B cell (primary cell): ENCODE results near the gene PICK1. TPM values are rescaled to one million over a fixed set of nuclear protein-coding genes. Genes with fewer than 3 reads are reported as not detected.

ENCODE experiments used
- ATAC-seq: fragments of 200-7000 bp; cut with Tn5 transposase; one replicate; pipeline ENCODE4 v1.10.0; 2021; ENCODE audit warnings: low read depth, mild to moderate bottlenecking, moderate number of reproducible peaks, moderate library complexity
- CTCF ChIA-PET: fragments of 350-600 bp; sonication (Branson Sonifier 250); formaldehyde crosslinking; loops from one replicate; lab custom pipeline; 2021; ENCODE audit warnings: antibody characterized with exemption, inconsistent platforms; lab: Charles Lee
- POLR2A ChIA-PET: fragments of 350-600 bp; sonication (Branson Sonifier 250); formaldehyde crosslinking; loops from one replicate; lab custom pipeline; 2021; ENCODE audit warnings: antibody characterized with exemption; lab: Charles Lee
- DNase-seq: peaks from one replicate; pipeline ENCODE4 v3.0.0; 2013
- H2AFZ ChIP-seq: 2 replicates; pipeline ENCODE4 v1.6.1; 2012; ENCODE audit warnings: mild to moderate bottlenecking, low read depth, low read length; ENCODE audit not compliant: insufficient read depth, poor library complexity, severe bottlenecking
- H3K27ac ChIP-seq, 2 donors: 1 replicate in 1 of 2; 2 replicates in 1 of 2; pipeline ENCODE4 v1.5.1; 2012 to 2013; ENCODE audit warnings: low read length in 2 of 2, mild to moderate bottlenecking in 2 of 2, moderate library complexity in 1 of 2
- H3K27me3 ChIP-seq, 4 experiments: fragments of 200-600 bp in 1 of 4; sonication (generic) in 1 of 4; replicated peaks in 1 of 4; 1 replicate in 2 of 4; 2 replicates in 2 of 4; pipeline versions ENCODE4 v1.6.1 to v1.7.0; 2013 to 2016; ENCODE audit warnings: low read length in 3 of 4, mild to moderate bottlenecking in 2 of 4, mixed read lengths in 1 of 4, moderate library complexity in 1 of 4; ENCODE audit not compliant: insufficient read depth in 4 of 4, control insufficient read depth in 3 of 4; ENCODE audit errors: control extremely low read depth in 1 of 4
- H3K36me3 ChIP-seq, 2 experiments: replicated peaks in 1 of 2; 1 replicate in 1 of 2; 2 replicates in 1 of 2; pipeline versions ENCODE4 v1.6.1 to v1.7.1; 2013; ENCODE audit warnings: low read length in 1 of 2; ENCODE audit not compliant: insufficient read depth in 2 of 2, control insufficient read depth in 1 of 2; ENCODE audit errors: control extremely low read depth in 1 of 2, extremely low read depth in 1 of 2
- H3K4me1 ChIP-seq, 2 donors: fragments of 200-600 bp in 1 of 2; sonication (generic) in 1 of 2; 1 replicate in 1 of 2; 2 replicates in 1 of 2; pipeline versions ENCODE4 v1.5.1 to v1.6.1; 2013 to 2017; ENCODE audit warnings: low read length in 2 of 2; ENCODE audit not compliant: control insufficient read depth in 2 of 2, insufficient read depth in 2 of 2
- H3K4me2 ChIP-seq: replicated peaks from 2 replicates; pipeline ENCODE3; 2012; ENCODE audit warnings: mild to moderate bottlenecking, low read depth, low read length; ENCODE audit not compliant: poor library complexity, severe bottlenecking
- H3K4me3 ChIP-seq, 5 experiments: fragments of 200-600 bp in 1 of 5; sonication (generic) in 1 of 5; 1 replicate in 3 of 5; 2 replicates in 2 of 5; pipeline versions ENCODE4 v1.5.1 to v1.7.0; 2011 to 2016; ENCODE audit warnings: low read length in 4 of 5, mild to moderate bottlenecking in 4 of 5, low read depth in 2 of 5, control low read depth in 1 of 5, moderate library complexity in 1 of 5; ENCODE audit not compliant: insufficient read depth in 1 of 5; ENCODE audit errors: control extremely low read depth in 1 of 5, extremely low read depth in 1 of 5
- H3K79me2 ChIP-seq: fragments of 200-600 bp; sonication (generic); one replicate; pipeline ENCODE4 v1.6.0; 2016; ENCODE audit warnings: low read length; ENCODE audit not compliant: control insufficient read depth, insufficient read depth
- H3K9ac ChIP-seq: fragments of 200-600 bp; sonication (generic); 2 replicates; pipeline ENCODE4 v1.6.1; 2017; ENCODE audit warnings: mild to moderate bottlenecking, low read length, moderate library complexity
- H3K9me3 ChIP-seq, 3 donors: one replicate each; pipeline versions ENCODE4 v1.6.1 to v1.7.1; 2013; ENCODE audit warnings: low read length in 2 of 3; ENCODE audit not compliant: control insufficient read depth in 2 of 3, insufficient read depth in 1 of 3; ENCODE audit errors: control extremely low read depth in 1 of 3
- H4K20me1 ChIP-seq: 2 replicates; pipeline ENCODE4 v1.6.0; 2012; ENCODE audit warnings: mild to moderate bottlenecking, low read length; ENCODE audit not compliant: insufficient read depth, control insufficient read depth, poor library complexity, severe bottlenecking
- H3K27ac Mint-ChIP-seq: one replicate; pipeline ENCODE4 v1.8.0; 2021; ENCODE audit warnings: mixed read lengths
- H3K27me3 Mint-ChIP-seq: one replicate; pipeline ENCODE4 v1.8.0; 2021; ENCODE audit warnings: mixed read lengths
- H3K4me1 Mint-ChIP-seq: one replicate; pipeline ENCODE4 v1.8.0; 2021; ENCODE audit warnings: mixed read lengths
- H3K4me3 Mint-ChIP-seq: one replicate; pipeline ENCODE4 v1.8.0; 2021; ENCODE audit warnings: mixed read lengths
- H3K9me3 Mint-ChIP-seq: one replicate; pipeline ENCODE4 v1.8.0; 2022; ENCODE audit warnings: mixed read lengths; ENCODE audit not compliant: insufficient read depth
- CTCF ChIP-seq: fragments of 200-600 bp; IDR thresholded peaks from one replicate; pipeline ENCODE4 v1.8.0; 2022; ENCODE audit warnings: antibody characterized with exemption, mild to moderate bottlenecking
- EZH2 ChIP-seq: IDR thresholded peaks from 2 replicates; pipeline ENCODE4 v1.6.1; 2012; ENCODE audit warnings: borderline replicate concordance, low read depth, mild to moderate bottlenecking, moderate library complexity, low read length; ENCODE audit not compliant: insufficient read depth, poor library complexity, severe bottlenecking
- WGBS: methylation state at CpG from one replicate; pipeline ENCODE4 v1.1.5; 2013; ENCODE audit warnings: missing lambda C conversion rate; ENCODE audit not compliant: insufficient coverage; 5-methylcytosine and 5-hydroxymethylcytosine counted together
- intact Hi-C: fragments of 100-400 bp; cut with micrococcal nuclease; formaldehyde crosslinking; loops from one replicate; pipeline ENCODE4 v1.10.0; 2022
- polyA plus RNA-seq: library from polyadenylated mRNA; depleted of rRNA; stranded (reverse); fragments of >200 nt; gene quantifications from 2 replicates; pipeline ENCODE4 v1.2.3, GENCODE V29; 2012
- total RNA-seq, 2 donors: library from RNA; stranded (reverse); fragments of 120-200 nt in 1 of 2; gene quantifications; 1 replicate in 1 of 2; 2 replicates in 1 of 2; pipeline versions ENCODE4 v1.2.3 to v1.2.4, GENCODE V29; 2013 to 2022

PICK1 gene
- total and polyA plus RNA-seq, 2 donors (not counting 1 experiment from before 2014, with no cell fraction given) = 34.2 to 37.4 TPM

GRCh38 chr22:38097557-38098409 lies 40.6 kb downstream of the PICK1 start:
- Histone ChIP-seq H3K9me3 (no peaks in the 10 kb centered on the region), H3K4me3 (no peak overlapping the region), H3K36me3 (no peaks in the 10 kb centered on the region), H3K4me1 (no peaks in the 10 kb centered on the region), H3K9ac (no peak overlapping the region), H3K27me3 (no peaks in the 10 kb centered on the region), H3K27ac (no peak overlapping the region), H2AFZ (no peak overlapping the region), H3K79me2 (no peaks in the 10 kb centered on the region), H3K4me2 (no peak overlapping the region), H4K20me1 (no peaks in the 10 kb centered on the region)
- no peak for ATAC-seq
- TF ChIP-seq EZH2 (no peak), CTCF (no peak)
- Mint-ChIP-seq H3K4me3 (no peak overlapping the region), H3K4me1 (no peaks in the 10 kb centered on the region), H3K27ac (no peak overlapping the region), H3K9me3 (no peaks in the 10 kb centered on the region), H3K27me3 (no peaks in the 10 kb centered on the region)
- DNase-seq = no peak
- ChIA-PET POLR2A (no interaction called here), CTCF (interaction anchor here (0.7 to 1.4 kb wide), 2 partner anchors 17 to 329 kb away, joined by 3 to 4 read pairs; no protein-coding TSS in a partner anchor)
- 91% methylated on average over 18 of the region's 32 CpGs for WGBS
- intact Hi-C loops = no loop called here
